Activated CD4-positive, alpha-beta T cell treated with anti-CD3 and anti-CD28 coated beads for 24 hours (primary cell): ENCODE data around the gene CZIB.
"Not testable (repeated sequence)": the region's sequence is repeated elsewhere in the genome, so short reads cannot be mapped to it uniquely, and the experiment has no call there.

Source experiments
- DNase-seq, 2 donors: peaks; one replicate each; pipeline ENCODE4 v3.0.0-alpha.2; 2020; ENCODE audit warnings: low read depth in 2 of 2

Gene CZIB

GRCh38 chr1:53189061-53189460 is 31.4 kb downstream of the CZIB start:
- no peak for DNase-seq

- DNase-seq: no peak
These were observed 32.3 kb downstream of the CZIB start for GRCh38 chr1:53188099-53188498.

- DNase-seq: no peak
These were observed 33.0 kb downstream of the CZIB start for GRCh38 chr1:53187401-53187800.

GRCh38 chr1:53186533-53186932 is 33.9 kb downstream of the CZIB start:
- DNase-seq: no peak

GRCh38 chr1:53185955-53186297 is 34.5 kb downstream of the CZIB start:
- not testable (repeated sequence) for DNase-seq

- no peak for DNase-seq
These were observed 37.1 kb downstream of the CZIB start for GRCh38 chr1:53183095-53183990.

GRCh38 chr1:53182716-53183094 is 37.7 kb downstream of the CZIB start:
- DNase-seq: no peak

GRCh38 chr1:53182111-53182593 is 38.3 kb downstream of the CZIB start:
- peak; percentile 75 to 83 for DNase-seq

- DNase-seq: no peak
These were observed 39.5 kb downstream of the CZIB start for GRCh38 chr1:53180951-53181350.

GRCh38 chr1:53180226-53180625 is 40.2 kb downstream of the CZIB start:
- no peak for DNase-seq

GRCh38 chr1:53176452-53177208 is 43.8 kb downstream of the CZIB start:
- no peak for DNase-seq

- DNase-seq: no peak
These were observed 45.2 kb downstream of the CZIB start for GRCh38 chr1:53174971-53175913.

GRCh38 chr1:53172426-53173128 is 47.9 kb downstream of the CZIB start:
- no peak for DNase-seq

- no peak for DNase-seq
These were observed 53.5 kb downstream of the CZIB start for GRCh38 chr1:53166912-53167311.

GRCh38 chr1:53166366-53166765 is 54.1 kb downstream of the CZIB start:
- no peak for DNase-seq

- DNase-seq: no peak
These were observed 54.9 kb downstream of the CZIB start for GRCh38 chr1:53165408-53165961.
